Colon (tissue), 2 donors: ENCODE data around the gene RHOC.

Experiments used
- FAIRE-seq: peaks from 2 replicates; lab custom pipeline; 2012; peaks lifted over from hg19 to GRCh38; lab: Jason Lieb, UNC
- donor health status: control.
- donor health status: control.

The RHOC gene

DNA sequence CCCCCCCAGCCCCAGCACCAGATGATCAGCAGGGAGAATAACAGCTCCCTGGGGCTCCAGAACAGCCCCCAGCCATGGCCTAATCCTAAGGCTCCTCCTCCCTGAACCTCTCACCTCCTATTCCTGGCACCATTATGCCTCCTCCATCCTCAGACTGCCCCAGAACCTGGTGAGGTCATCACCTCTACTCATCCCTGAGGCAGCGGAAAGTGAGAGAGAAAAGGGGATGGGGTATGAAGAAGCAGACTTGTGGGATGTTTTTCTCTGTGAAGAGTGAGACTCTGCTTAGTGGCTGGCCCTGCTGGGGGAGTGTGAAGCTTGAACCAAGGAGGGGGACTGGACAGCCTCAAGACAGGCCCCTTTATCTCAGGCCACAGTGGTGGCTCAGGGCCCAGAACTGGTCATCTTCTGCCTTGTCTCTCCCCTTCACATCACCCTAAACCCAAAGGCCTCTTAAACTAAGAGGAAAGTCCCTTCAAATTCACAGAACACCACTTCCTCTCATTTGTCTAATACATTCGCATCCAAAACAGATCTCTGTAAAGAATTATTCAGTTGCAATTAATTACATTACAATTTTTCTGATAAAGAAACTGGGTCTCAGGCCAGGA is 10.4 kb upstream of the RHOC start:
- no peak for FAIRE-seq

GRCh38 chr1:112716133-112716720 is 9.3 kb upstream of the RHOC start:
- no peak for FAIRE-seq

DNA sequence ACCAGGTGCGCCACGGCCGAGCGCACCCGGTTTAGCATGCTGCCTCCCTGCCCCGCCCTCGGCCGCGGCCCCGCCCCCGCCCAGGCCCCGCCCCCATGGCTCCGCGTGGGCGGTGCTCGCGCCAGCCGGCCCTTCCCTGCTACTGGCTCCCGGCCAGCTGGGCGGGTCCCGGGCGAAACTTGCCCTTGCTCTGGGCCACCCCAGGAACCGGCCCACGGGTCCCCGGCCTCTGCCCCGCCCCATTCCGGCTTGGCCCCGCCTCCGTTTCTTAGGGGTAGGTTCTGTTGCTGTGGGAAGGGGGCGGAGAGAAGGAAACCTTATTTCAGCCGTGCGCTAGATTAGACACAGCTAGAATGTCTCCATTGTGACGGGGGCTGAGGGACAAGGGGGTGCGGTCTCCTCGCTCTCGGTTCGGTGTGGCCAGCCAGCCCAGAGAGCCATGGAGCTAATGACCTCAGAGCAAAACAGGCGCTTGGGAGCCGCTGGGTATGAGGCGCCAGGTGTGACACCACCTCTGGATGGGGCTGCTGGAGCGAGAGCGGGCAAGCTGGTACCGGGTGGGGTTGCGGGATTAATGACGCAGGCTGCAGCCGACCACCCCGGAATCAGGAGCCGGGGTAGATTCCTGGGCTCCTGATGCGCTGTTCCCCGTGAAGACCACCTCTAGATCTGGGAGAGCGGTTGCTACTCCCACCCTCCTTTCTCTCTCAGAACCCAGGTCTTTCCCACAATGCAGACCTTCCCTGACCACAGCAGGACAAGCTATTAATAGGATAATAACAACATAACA is 8.5 kb upstream of the RHOC start, which contains the start of gene PPM1J:
TSS of gene PPM1J (minus strand) at position 69 of the 790 bp plus-strand sequence. CDS start at position 38, 31 bp downstream.
- FAIRE-seq = no peak

- FAIRE-seq = no peak
These were observed 7.7 kb upstream of the RHOC start for GRCh38 chr1:112714313-112715263.

DNA sequence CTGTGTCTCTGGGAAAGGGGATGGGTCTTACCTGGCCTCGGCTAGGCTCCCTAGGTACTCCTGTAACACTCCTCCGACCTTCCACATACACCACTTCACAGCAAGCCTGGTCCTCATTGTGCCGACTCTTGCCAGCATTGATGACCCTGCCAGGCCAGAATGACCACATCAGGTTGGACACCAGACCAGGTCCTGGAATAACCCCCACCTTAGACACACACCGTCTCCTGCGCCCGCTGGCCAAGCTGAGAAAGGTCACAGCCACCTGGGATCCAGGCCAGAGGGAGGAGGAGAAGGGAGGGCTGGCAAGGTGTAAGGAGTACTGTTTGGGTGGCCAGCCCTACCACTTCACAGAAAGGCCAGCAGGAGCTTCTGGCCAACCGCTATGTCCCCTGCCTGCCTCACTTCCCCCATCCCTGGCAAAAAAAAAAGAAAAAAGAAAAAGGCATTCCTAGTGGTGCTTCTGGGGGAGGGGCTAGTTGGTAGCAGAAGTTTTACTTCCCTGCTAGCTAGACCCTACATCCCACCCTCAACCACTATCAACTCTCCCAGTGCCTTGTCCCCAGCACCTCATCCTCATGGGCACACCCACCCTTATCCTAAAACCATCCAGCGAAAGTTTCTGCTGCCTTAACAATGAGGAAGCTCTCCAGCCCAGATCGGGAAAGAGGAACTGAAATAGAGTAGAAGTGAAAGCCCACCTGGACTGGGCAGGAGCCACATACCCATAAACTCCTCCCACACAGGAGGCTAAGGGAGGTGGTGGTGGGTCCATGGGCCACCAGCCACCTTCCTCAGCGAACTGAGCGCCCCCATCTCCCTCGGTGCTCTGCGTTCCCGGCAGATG is 6.8 kb upstream of the RHOC start:
- no peak for FAIRE-seq

DNA sequence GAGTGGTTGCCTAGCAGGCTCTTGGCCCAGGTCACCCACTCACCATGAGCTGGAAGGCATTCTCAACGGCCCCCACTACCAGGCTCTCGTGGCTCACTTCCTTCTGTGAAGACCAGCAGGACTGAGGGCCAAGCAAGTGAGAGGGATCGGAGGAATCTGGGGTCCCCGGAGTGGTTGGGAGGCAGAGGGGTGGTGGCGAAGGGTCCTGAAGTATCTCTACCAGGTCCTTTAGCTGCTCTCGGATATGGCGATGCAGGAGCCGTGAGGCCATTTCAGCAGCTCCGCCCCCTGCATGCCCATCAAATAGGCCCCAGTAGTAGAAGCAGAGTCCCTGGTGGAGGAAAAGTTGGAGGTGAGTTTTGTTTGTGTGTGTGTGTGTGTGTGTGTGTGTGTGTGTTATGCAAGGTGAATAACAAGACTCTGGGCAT is 5.8 kb upstream of the RHOC start:
- FAIRE-seq = no peak

GRCh38 chr1:112712191-112712590 is 5.3 kb upstream of the RHOC start:
- no peak for FAIRE-seq

DNA sequence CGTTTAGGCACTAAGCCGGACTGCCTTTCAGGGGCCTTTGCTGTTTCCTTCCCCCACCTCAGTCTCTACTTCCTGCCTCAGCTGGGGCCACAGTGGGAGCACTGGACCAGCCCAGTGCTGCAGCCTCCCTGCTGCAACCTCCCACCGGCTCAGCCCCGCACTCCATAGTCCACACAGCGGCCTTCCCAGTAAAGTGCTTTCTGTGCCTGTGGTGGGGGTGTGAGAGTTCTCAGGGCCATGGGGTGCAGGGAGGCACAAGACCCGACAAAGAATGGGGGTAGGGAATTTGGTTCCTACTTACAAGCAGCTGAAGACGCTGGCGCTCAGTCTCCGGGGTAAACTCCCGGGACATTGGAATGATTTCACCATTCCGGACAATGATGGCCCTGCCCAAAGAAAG is 4.7 kb upstream of the RHOC start:
- no peak for FAIRE-seq

DNA sequence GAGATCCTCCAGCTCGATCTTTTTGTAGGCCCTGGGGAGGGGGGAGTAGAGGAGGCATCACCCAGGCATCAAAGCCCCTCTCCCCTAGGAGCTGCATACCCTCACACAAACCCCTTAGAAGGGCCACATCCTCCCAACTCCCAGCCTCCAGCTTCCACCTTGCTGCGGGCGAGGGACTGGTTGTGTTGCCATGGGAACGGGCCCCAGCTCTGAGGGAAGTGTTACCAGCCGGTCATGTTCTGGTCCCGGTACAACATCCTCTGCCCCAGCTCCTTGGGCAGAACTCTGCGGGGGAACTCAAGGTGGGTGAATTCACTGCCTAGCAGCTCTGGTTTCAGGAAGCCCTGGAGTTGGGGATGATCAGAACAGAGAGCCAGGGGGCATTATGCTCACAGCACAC is 4.1 kb upstream of the RHOC start:
- FAIRE-seq = no peak

- FAIRE-seq = no peak
These were observed 3.7 kb upstream of the RHOC start for GRCh38 chr1:112710586-112710985.

DNA sequence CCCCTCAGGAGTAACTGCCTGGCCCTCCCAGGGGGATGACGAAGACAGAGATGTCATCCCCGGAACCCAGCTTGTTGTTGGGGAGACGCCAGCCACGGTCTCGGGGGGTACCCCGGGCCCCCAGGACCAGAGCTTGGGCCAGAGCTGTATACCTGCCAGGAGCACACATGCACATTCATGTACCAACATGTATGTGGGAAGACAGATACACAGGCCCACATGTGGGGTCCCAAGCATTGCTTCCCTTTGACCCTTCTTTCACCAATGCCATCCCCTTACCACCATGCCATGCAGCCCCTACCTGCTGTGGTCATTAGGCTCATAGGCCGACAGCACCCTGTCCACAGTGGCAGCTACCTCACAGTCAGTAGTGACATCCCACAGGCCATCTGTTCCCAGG is 3.2 kb upstream of the RHOC start:
- no peak for FAIRE-seq

DNA sequence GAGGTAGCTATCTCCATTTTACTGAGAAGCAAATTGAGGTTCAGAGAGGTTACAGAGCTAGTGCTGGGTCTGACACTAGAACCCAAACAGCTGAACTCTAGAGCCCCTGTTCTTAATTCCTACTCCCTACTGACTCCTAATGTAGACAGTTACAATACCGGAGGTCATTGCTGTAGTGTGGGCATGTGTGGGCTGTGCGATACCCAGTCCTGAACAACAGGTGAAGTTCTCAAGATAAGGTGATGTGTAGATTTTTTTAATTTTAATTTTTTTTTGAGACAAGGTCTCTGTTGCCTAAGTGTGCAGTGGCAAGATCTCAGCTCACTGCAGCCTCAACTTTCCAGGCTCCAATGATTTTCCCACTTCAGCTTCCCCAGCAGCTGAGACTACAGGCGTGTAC is 1.6 kb upstream of the RHOC start:
- no peak for FAIRE-seq

- FAIRE-seq = no peak
These were observed 1.1 kb upstream of the RHOC start for GRCh38 chr1:112708002-112708448.

DNA sequence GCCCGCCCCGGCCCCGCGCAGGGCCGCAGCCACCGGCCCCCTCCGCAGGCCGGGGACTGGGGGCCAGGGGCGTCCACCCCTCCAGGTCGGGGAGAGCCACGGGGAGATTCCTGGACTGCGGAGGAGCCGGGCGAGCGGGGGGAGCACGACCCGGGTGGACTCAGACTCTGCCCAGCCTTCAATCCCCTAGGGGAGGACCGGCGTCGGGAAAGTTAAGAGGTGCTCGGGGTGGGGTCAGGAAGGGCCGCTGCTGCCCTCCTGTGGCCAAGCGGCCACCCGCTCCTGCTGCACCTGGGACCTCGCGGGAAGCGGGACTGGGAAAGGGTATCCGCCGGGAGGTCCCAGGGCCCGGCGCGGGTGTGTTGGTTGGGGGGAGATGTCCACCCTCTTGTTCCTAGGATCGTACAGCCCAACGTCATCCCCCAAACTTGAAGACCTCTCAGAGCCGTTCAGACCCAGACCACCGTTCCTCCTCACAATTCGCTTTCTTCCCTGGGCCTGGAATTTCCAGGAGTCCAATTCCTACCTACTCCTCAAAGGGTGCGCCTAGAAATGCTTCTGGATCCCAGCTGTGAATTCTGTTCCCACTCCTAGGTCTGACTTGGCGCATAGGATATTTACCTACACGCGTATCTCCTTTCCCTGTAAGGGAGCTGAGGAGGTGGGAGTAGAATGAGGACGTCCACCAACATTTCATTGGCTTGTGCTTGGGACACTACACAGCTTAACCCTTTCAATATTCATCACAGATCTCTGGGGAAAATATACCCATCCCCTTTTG is 484 bp upstream of the RHOC start:
- FAIRE-seq = no peak

DNA sequence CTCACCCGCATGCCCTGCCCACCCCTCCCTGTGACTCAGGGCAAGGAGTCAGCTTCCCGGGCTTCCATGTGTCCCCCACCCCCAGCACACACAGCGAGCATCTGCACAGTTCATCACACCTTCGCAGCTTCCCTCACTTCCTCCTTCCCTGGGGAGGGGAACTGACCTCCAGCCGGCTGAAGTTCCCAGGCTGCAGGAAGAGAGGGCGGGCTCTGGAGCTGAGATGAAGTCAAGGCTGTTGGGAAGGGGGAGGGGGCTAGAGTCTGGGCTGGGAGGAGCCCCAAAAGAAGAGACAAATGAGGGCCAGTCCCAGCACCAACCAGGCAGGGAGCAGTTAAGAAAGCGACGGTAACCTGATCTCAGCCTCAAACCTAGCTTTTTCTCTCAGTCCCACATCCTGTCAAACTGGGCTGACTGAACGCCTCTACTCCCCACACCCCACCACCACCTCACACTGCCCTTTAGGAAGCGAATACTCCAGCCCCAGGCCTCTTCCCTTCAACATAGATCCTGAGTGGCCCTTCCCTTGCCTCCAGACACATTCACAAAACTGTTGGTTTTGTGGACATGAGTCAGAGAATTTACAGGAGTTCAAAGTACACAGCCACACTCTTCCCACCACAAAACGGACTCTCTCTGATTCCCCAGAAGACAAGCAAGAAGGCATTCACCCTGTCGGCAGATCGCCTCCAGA is 1.8 kb downstream of the RHOC start:
- FAIRE-seq = no peak

- no peak for FAIRE-seq
These were observed 2.5 kb downstream of the RHOC start for GRCh38 chr1:112704391-112704933.

DNA sequence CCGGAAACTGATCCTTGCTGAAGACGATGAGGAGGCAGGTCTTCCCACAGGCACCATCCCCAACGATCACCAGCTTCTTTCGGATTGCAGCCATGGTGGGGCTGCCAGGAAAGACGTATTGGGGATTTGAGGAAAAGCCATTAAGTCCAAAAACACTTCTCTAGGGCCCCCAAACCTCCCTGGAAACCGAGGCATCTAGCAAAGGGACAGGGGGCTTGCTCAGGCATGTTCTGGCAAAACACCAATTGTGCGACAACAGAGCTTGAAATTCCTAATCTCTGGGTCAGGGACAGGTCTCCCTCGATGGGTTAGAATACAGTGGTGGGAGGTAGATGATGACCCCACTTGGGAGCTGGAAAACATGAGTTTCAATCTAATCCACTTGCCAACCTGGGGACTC is 3.2 kb downstream of the RHOC start:
- no peak for FAIRE-seq

GRCh38 chr1:112702420-112703261 is 4.3 kb downstream of the RHOC start:
- FAIRE-seq = no peak

DNA sequence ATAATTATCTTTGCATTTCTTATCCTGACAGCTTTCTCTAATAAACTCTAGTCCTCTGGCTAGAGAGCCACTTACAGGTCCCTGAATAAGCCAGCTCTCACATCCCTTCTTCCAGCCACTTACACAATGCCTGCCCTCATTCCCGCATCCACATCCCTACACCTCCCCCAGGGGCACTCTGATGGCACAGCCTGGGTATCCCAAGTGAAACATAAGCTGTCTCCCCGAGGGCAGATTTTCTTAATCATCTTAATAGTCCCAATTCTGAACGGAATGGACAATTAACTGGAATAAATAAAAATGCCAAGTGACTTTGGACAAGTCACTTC is 4.9 kb downstream of the RHOC start:
- FAIRE-seq = no peak
